WTC11 (cell line): ENCODE measurements around the gene ITPR3. TPM values are rescaled to one million over a fixed set of nuclear protein-coding genes. Genes with fewer than 3 reads are reported as not detected.

Experiments
- ATAC-seq: fragments of 200-7000 bp; cut with Tn5 transposase; 2 replicates; pipeline ENCODE4 v1.10.0; 2021; ENCODE audit warnings: mild to moderate bottlenecking, moderate library complexity
- CTCF ChIA-PET: fragments of 300-600 bp; sonication (Branson Sonifier 250); formaldehyde crosslinking; loops from one replicate; lab custom pipeline; 2021; ENCODE audit warnings: antibody characterized with exemption; lab: Charles Lee
- POLR2A ChIA-PET: fragments of 350-600 bp; sonication (Branson Sonifier 250); formaldehyde crosslinking; loops from one replicate; lab custom pipeline; 2021; ENCODE audit warnings: antibody characterized with exemption; lab: Charles Lee
- DNase-seq: peaks from one replicate; pipeline ENCODE4 v3.0.0; 2021; ENCODE audit warnings: low spot score
- H3K27ac Mint-ChIP-seq: 2 replicates; pipeline ENCODE4 v1.8.0; 2021; ENCODE audit warnings: mixed read lengths
- H3K27me3 Mint-ChIP-seq: 2 replicates; pipeline ENCODE4 v1.8.0; 2021; ENCODE audit warnings: low read depth, mild to moderate bottlenecking, moderate library complexity, mixed read lengths
- H3K36me3 Mint-ChIP-seq: 2 replicates; pipeline ENCODE4 v1.8.0; 2021; ENCODE audit warnings: mixed read lengths
- H3K4me1 Mint-ChIP-seq: 2 replicates; pipeline ENCODE4 v1.8.0; 2022; ENCODE audit warnings: mixed read lengths
- H3K4me3 Mint-ChIP-seq: 2 replicates; pipeline ENCODE4 v1.8.0; 2021; ENCODE audit warnings: mild to moderate bottlenecking, moderate library complexity, mixed read lengths
- H3K9me3 Mint-ChIP-seq: 2 replicates; pipeline ENCODE4 v1.8.0; 2021; ENCODE audit warnings: mixed read lengths
- EMX1 ChIP-seq: fragments of 250-450 bp; sonication (Bioruptor Pico); IDR thresholded peaks from 2 replicates; pipeline ENCODE4 v1.8.0; 2021; ENCODE audit warnings: mild to moderate bottlenecking
- ESRRA ChIP-seq: sonication (generic); formaldehyde crosslinking; IDR thresholded peaks from 2 replicates; pipeline ENCODE4 v1.8.1; 2022; ENCODE audit warnings: mild to moderate bottlenecking, missing genetic modification reagents, borderline replicate concordance
- FOXJ3 ChIP-seq: sonication (generic); formaldehyde crosslinking; IDR thresholded peaks from 2 replicates; pipeline ENCODE4 v1.9.0; 2021; ENCODE audit warnings: missing genetic modification reagents, mild to moderate bottlenecking, borderline replicate concordance
- FOXK1 ChIP-seq: sonication (generic); formaldehyde crosslinking; IDR thresholded peaks from 2 replicates; pipeline ENCODE4 v1.8.0; 2022; ENCODE audit warnings: mild to moderate bottlenecking, moderate library complexity, missing genetic modification reagents
- GABPB1 ChIP-seq: sonication (generic); formaldehyde crosslinking; IDR thresholded peaks from 2 replicates; pipeline ENCODE4 v1.8.1; 2023; ENCODE audit warnings: mild to moderate bottlenecking, missing genetic modification reagents
- GRHL2 ChIP-seq: fragments of 250-450 bp; sonication (Bioruptor Pico); IDR thresholded peaks from 2 replicates; pipeline ENCODE4 v1.8.0; 2022; ENCODE audit warnings: mild to moderate bottlenecking, moderate library complexity; ENCODE audit not compliant: insufficient replicate concordance, severe bottlenecking
- IRF2 ChIP-seq: sonication (generic); formaldehyde crosslinking; IDR thresholded peaks from 2 replicates; pipeline ENCODE4 v1.8.0; 2022; ENCODE audit warnings: low read depth, missing genetic modification reagents, borderline replicate concordance
- JUN ChIP-seq: sonication (generic); formaldehyde crosslinking; IDR thresholded peaks from 2 replicates; pipeline ENCODE4 v1.8.0; 2023; ENCODE audit warnings: mild to moderate bottlenecking, missing genetic modification reagents
- KAT7 ChIP-seq: sonication (generic); formaldehyde crosslinking; IDR thresholded peaks from 2 replicates; pipeline ENCODE4 v1.8.1; 2023; ENCODE audit warnings: missing genetic modification reagents, mild to moderate bottlenecking, borderline replicate concordance
- RELA ChIP-seq: sonication (generic); formaldehyde crosslinking; IDR thresholded peaks from 2 replicates; pipeline ENCODE4 v1.8.1; 2022; ENCODE audit warnings: missing genetic modification reagents, mild to moderate bottlenecking, borderline replicate concordance
- SOX15 ChIP-seq: fragments of 250-450 bp; sonication (Bioruptor Pico); IDR thresholded peaks from 2 replicates; pipeline ENCODE4 v1.9.0; 2021; ENCODE audit warnings: mild to moderate bottlenecking
- ZNF138 ChIP-seq: sonication (generic); formaldehyde crosslinking; conservative IDR thresholded peaks from 2 replicates; pipeline ENCODE4 v1.8.1; 2022; ENCODE audit warnings: mild to moderate bottlenecking, moderate library complexity, missing genetic modification reagents
- ZNF219 ChIP-seq: sonication (generic); formaldehyde crosslinking; IDR thresholded peaks from 2 replicates; pipeline ENCODE4 v1.8.0; 2023; ENCODE audit warnings: missing genetic modification reagents, mild to moderate bottlenecking, borderline replicate concordance
- ZNF263 ChIP-seq: sonication (generic); formaldehyde crosslinking; IDR thresholded peaks from 2 replicates; pipeline ENCODE4 v1.8.1; 2022; ENCODE audit warnings: low read depth, mild to moderate bottlenecking, moderate library complexity, missing genetic modification reagents
- ZNF396 ChIP-seq: fragments of 250-450 bp; sonication (Bioruptor Pico); IDR thresholded peaks from 2 replicates; pipeline ENCODE4 v1.8.0; 2021; ENCODE audit warnings: mild to moderate bottlenecking, moderate library complexity, borderline replicate concordance
- total RNA-seq: library from RNA; stranded (reverse); gene quantifications from 3 replicates; pipeline ENCODE4 v1.2.3, GENCODE V29; 2021
- TF ChIP-seq, protein P1 (sequence below): sonication (generic); formaldehyde crosslinking; conservative IDR thresholded peaks from 2 replicates; pipeline ENCODE4 v1.8.1; 2022; ENCODE audit warnings: mild to moderate bottlenecking, missing genetic modification reagents
- TF ChIP-seq, protein P2 (sequence below): sonication (generic); formaldehyde crosslinking; IDR thresholded peaks from 2 replicates; pipeline ENCODE4 v1.8.0; 2023; ENCODE audit warnings: missing genetic modification reagents
- TF ChIP-seq, protein P3 (sequence below): sonication (generic); formaldehyde crosslinking; IDR thresholded peaks from 2 replicates; pipeline ENCODE4 v1.8.0; 2022; ENCODE audit warnings: mild to moderate bottlenecking, missing genetic modification reagents
- TF ChIP-seq, protein P4 (sequence below): sonication (generic); formaldehyde crosslinking; IDR thresholded peaks from 2 replicates; pipeline ENCODE4 v1.8.1; 2022; ENCODE audit warnings: mild to moderate bottlenecking, missing genetic modification reagents, moderate library complexity, borderline replicate concordance
- TF ChIP-seq, protein P5 (sequence below): sonication (generic); formaldehyde crosslinking; IDR thresholded peaks from 2 replicates; pipeline ENCODE4 v1.8.0; 2022; ENCODE audit warnings: mild to moderate bottlenecking, missing genetic modification reagents
- TF ChIP-seq, protein P6 (sequence below): fragments of 250-450 bp; sonication (Bioruptor Pico); IDR thresholded peaks from 2 replicates; pipeline ENCODE4 v1.9.0; 2021; ENCODE audit warnings: mild to moderate bottlenecking
- TF ChIP-seq, protein P7 (sequence below): fragments of 250-450 bp; sonication (Bioruptor Pico); IDR thresholded peaks from 2 replicates; pipeline ENCODE4 v1.8.0; 2021; ENCODE audit warnings: mild to moderate bottlenecking

The ITPR3 gene
- total RNA-seq, 1 experiment from 2014 or later: 47.3 TPM

DNA sequence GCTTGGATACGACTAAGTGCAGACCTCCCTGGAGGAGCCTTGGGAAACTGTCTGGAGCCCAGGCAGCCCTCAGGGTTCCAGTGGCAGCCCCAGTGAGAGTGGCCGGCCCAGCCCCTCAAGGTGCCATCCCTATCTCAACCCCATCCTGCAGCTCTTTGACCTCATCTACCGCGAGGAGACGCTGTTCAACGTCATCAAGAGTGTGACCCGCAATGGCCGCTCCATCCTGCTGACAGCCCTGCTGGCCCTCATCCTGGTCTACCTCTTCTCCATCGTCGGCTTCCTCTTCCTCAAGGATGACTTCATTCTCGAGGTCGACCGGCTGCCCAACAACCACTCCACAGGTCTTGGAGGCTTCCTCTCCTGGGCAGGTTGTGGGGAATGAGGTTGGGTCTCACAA is 69.6 kb downstream of the ITPR3 start:
- no peak for DNase-seq
- Mint-ChIP-seq H3K9me3 (no peaks in the 10 kb centered on the region), H3K36me3 (peaks cover 54% of the 10 kb centered on the region), H3K27me3 (no peaks in the 10 kb centered on the region), H3K27ac (no peak overlapping the region), H3K4me1 (no peaks in the 10 kb centered on the region), H3K4me3 (no peak overlapping the region)
- ChIA-PET POLR2A (no interaction called here), CTCF (interaction anchor here (0.5 to 1.2 kb wide), 3 partner anchors 10 to 107 kb away, joined by 4 to 6 read pairs (median 4); no protein-coding TSS in a partner anchor)
- ATAC-seq: no peak
- TF ChIP-seq GABPB1 (CRISPR knock-in tag) (no peak), ZNF396 (CRISPR knock-in tag) (no peak), FOXK1 (CRISPR knock-in tag) (no peak)
- TF ChIP-seq, protein P1, sequence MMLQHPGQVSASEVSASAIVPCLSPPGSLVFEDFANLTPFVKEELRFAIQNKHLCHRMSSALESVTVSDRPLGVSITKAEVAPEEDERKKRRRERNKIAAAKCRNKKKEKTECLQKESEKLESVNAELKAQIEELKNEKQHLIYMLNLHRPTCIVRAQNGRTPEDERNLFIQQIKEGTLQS (CRISPR knock-in tag): no peak

DNA sequence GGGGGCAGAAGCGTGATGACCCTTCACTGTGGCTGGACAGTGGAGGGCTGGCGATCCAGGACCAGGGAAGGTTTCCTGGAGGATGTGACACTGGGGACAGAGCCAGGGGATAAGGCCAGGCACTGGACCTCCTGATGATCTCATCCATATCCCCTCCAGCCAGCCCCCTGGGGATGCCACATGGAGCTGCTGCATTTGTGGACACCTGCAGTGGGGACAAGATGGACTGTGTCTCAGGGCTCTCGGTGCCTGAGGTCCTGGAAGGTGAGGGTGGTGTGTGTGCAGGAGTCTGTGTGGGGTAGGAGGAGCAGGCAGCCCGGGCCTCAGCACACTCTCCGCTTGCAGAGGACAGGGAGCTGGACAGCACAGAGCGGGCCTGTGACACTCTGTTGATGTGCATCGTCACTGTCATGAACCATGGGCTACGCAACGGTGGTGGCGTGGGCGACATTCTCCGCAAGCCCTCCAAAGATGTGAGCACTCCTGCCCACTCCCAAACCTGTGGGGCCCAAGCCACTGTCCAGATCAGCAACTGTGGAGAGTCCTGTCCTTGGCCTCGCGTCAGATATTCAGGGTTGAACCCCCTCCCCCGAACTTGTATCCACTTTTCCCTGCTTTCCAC is 70.4 kb downstream of the ITPR3 start:
- Mint-ChIP-seq H3K27me3 (no peaks in the 10 kb centered on the region), H3K36me3 (peaks cover 56% of the 10 kb centered on the region), H3K27ac (no peak overlapping the region), H3K4me1 (peaks cover 7% of the 10 kb centered on the region; the same call in 1 of the 2 replicates), H3K9me3 (no peaks in the 10 kb centered on the region), H3K4me3 (no peak overlapping the region)
- TF ChIP-seq ZNF219: no peak
- TF ChIP-seq EMX1: no peak
- no peak for TF ChIP-seq ZNF263 (CRISPR knock-in tag)
- TF ChIP-seq, protein P2, sequence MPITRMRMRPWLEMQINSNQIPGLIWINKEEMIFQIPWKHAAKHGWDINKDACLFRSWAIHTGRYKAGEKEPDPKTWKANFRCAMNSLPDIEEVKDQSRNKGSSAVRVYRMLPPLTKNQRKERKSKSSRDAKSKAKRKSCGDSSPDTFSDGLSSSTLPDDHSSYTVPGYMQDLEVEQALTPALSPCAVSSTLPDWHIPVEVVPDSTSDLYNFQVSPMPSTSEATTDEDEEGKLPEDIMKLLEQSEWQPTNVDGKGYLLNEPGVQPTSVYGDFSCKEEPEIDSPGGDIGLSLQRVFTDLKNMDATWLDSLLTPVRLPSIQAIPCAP (CRISPR knock-in tag): no peak
- TF ChIP-seq FOXJ3 (CRISPR knock-in tag): no peak
- TF ChIP-seq JUN: no peak
- TF ChIP-seq RELA (CRISPR knock-in tag): no peak
- TF ChIP-seq, protein P3, sequence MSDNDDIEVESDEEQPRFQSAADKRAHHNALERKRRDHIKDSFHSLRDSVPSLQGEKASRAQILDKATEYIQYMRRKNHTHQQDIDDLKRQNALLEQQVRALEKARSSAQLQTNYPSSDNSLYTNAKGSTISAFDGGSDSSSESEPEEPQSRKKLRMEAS (CRISPR knock-in tag): no peak
- no peak for TF ChIP-seq KAT7 (CRISPR knock-in tag)
- no peak for TF ChIP-seq IRF2 (CRISPR knock-in tag)
- TF ChIP-seq, protein P4, sequence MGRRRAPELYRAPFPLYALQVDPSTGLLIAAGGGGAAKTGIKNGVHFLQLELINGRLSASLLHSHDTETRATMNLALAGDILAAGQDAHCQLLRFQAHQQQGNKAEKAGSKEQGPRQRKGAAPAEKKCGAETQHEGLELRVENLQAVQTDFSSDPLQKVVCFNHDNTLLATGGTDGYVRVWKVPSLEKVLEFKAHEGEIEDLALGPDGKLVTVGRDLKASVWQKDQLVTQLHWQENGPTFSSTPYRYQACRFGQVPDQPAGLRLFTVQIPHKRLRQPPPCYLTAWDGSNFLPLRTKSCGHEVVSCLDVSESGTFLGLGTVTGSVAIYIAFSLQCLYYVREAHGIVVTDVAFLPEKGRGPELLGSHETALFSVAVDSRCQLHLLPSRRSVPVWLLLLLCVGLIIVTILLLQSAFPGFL (CRISPR knock-in tag): no peak
- TF ChIP-seq, protein P5, sequence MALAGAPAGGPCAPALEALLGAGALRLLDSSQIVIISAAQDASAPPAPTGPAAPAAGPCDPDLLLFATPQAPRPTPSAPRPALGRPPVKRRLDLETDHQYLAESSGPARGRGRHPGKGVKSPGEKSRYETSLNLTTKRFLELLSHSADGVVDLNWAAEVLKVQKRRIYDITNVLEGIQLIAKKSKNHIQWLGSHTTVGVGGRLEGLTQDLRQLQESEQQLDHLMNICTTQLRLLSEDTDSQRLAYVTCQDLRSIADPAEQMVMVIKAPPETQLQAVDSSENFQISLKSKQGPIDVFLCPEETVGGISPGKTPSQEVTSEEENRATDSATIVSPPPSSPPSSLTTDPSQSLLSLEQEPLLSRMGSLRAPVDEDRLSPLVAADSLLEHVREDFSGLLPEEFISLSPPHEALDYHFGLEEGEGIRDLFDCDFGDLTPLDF: no peak
- TF ChIP-seq GRHL2: no peak
- TF ChIP-seq ESRRA (CRISPR knock-in tag): no peak
- no peak for TF ChIP-seq FOXK1 (CRISPR knock-in tag)
- no peak for TF ChIP-seq SOX15
- no peak for TF ChIP-seq ZNF138 (CRISPR knock-in tag)
- TF ChIP-seq, protein P6, sequence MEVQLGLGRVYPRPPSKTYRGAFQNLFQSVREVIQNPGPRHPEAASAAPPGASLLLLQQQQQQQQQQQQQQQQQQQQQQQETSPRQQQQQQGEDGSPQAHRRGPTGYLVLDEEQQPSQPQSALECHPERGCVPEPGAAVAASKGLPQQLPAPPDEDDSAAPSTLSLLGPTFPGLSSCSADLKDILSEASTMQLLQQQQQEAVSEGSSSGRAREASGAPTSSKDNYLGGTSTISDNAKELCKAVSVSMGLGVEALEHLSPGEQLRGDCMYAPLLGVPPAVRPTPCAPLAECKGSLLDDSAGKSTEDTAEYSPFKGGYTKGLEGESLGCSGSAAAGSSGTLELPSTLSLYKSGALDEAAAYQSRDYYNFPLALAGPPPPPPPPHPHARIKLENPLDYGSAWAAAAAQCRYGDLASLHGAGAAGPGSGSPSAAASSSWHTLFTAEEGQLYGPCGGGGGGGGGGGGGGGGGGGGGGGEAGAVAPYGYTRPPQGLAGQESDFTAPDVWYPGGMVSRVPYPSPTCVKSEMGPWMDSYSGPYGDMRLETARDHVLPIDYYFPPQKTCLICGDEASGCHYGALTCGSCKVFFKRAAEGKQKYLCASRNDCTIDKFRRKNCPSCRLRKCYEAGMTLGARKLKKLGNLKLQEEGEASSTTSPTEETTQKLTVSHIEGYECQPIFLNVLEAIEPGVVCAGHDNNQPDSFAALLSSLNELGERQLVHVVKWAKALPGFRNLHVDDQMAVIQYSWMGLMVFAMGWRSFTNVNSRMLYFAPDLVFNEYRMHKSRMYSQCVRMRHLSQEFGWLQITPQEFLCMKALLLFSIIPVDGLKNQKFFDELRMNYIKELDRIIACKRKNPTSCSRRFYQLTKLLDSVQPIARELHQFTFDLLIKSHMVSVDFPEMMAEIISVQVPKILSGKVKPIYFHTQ: no peak
- TF ChIP-seq, protein P7, sequence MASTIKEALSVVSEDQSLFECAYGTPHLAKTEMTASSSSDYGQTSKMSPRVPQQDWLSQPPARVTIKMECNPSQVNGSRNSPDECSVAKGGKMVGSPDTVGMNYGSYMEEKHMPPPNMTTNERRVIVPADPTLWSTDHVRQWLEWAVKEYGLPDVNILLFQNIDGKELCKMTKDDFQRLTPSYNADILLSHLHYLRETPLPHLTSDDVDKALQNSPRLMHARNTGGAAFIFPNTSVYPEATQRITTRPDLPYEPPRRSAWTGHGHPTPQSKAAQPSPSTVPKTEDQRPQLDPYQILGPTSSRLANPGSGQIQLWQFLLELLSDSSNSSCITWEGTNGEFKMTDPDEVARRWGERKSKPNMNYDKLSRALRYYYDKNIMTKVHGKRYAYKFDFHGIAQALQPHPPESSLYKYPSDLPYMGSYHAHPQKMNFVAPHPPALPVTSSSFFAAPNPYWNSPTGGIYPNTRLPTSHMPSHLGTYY: no peak
- CTCF ChIA-PET: interaction anchor here (0.9 to 1.2 kb wide), 2 partner anchors 9 to 100 kb away, joined by 3 to 8 read pairs; no protein-coding TSS in a partner anchor
- no peak for ATAC-seq
- no peak for DNase-seq
- POLR2A ChIA-PET: interaction anchor here (0.6 kb wide), 1 partner anchor 30 kb away, joined by 3 read pairs; no protein-coding TSS in a partner anchor
